IgD-negative memory B cell (primary cell): ENCODE measurements around the gene RAPGEF4. TPM values are rescaled to one million over a fixed set of nuclear protein-coding genes. Genes with fewer than 3 reads are reported as not detected.

Experiments
- H3K27ac Mint-ChIP-seq, 3 donors: one replicate each; pipeline ENCODE4 v1.8.0; 2020 to 2022; ENCODE audit warnings: mild to moderate bottlenecking in 3 of 3, mixed read lengths in 3 of 3, moderate library complexity in 1 of 3
- H3K27me3 Mint-ChIP-seq: one replicate; pipeline ENCODE4 v1.8.0; 2021; ENCODE audit warnings: mixed read lengths
- H3K36me3 Mint-ChIP-seq: one replicate; pipeline ENCODE4 v1.8.0; 2020; ENCODE audit warnings: mild to moderate bottlenecking, mixed read lengths
- H3K4me1 Mint-ChIP-seq, 3 donors: one replicate each; pipeline ENCODE4 v1.8.0; 2020 to 2022; ENCODE audit warnings: mixed read lengths in 3 of 3, mild to moderate bottlenecking in 1 of 3
- H3K4me3 Mint-ChIP-seq, 4 donors: one replicate each; pipeline ENCODE4 v1.8.0; 2020 to 2022; ENCODE audit warnings: mild to moderate bottlenecking in 4 of 4, mixed read lengths in 4 of 4, moderate library complexity in 3 of 4
- H3K9me3 Mint-ChIP-seq, 3 donors: one replicate each; pipeline ENCODE4 v1.8.0; 2020 to 2021; ENCODE audit warnings: mixed read lengths in 3 of 3, mild to moderate bottlenecking in 1 of 3
- polyA plus RNA-seq: library from polyadenylated mRNA; unstranded; fragments of 300-500 nt; fragmentation: Illumina TruSeq; gene quantifications from one replicate; pipeline ENCODE4 v1.2.3, GENCODE V29; 2021

RAPGEF4 gene
- polyA plus RNA-seq, 1 donor from 2014 or later, result not detected

DNA sequence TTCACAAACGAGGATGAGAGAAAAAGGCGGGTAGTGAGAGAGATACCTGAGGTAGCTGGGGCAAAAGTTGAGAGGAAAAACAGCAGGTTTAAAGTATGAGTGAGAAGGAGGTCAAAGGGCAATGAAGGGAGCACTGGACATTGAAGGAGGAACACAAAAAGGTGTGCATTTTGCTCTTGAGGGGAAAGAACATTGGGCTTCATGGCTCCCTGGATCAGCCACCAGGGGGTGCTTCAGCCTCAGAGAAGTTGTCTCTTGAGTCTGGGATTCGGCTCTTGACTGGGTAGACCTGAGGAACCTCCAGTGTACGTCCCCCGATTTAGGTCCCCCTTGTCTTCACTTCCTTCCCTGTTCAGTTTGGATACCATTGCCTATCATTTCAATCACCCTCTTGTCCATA lies 128.5 kb downstream of the RAPGEF4 start:
- Mint-ChIP-seq H3K9me3 (no peaks in the 10 kb centered on the region), H3K27me3 (peaks cover 10% of the 10 kb centered on the region), H3K4me3 (no peak overlapping the region), H3K36me3 (no peaks in the 10 kb centered on the region), H3K4me1 (no peaks in the 10 kb centered on the region), H3K27ac (no peak overlapping the region)

DNA sequence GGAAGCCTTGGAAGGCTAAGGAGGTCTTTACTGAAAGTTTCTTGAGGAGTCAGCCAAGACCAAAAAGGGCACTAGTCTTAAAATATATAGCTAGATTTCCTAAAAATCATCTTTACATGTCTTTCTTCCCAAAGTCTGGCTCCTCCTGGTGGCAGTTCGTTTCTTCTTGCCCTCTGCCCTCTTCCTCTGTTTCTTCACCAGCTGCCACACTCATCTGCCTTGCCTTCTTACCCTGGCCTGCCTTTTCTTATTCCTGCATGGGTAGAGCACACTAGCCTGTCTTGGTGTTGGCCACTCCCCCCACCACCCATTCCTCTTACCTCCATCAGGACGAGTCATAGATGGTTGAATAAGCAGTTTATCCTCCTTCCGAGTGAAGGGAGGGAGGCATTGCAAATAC lies 129.8 kb downstream of the RAPGEF4 start:
- Mint-ChIP-seq H3K4me1 (no peaks in the 10 kb centered on the region), H3K4me3 (no peak overlapping the region), H3K27ac (no peak overlapping the region), H3K36me3 (no peaks in the 10 kb centered on the region), H3K27me3 (peaks cover 10% of the 10 kb centered on the region), H3K9me3 (no peaks in the 10 kb centered on the region)

DNA sequence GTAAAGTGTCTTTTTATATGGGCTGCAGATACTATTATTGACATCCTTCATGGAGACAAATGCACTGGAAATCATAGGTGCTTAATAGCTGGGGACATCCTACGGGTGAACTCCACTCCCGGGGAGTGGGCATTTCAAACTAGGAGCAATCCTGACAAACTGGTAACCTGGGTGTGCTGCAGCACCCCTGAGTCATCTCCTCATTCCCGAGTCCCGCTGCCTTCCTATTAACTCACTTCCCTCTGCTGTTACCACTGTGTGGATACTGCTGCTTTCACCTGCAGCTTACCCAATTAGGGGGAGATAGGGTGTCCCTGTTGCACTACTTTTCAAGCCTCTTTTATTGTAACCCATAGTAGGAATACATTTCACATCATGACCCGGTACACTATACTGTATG lies 134.2 kb downstream of the RAPGEF4 start:
- Mint-ChIP-seq H3K4me1 (no peaks in the 10 kb centered on the region), H3K27ac (no peak overlapping the region), H3K36me3 (no peaks in the 10 kb centered on the region), H3K27me3 (peaks cover 3% of the 10 kb centered on the region), H3K9me3 (no peaks in the 10 kb centered on the region), H3K4me3 (peak overlapping the region in 1 of 4 donors; percentile 29)

DNA sequence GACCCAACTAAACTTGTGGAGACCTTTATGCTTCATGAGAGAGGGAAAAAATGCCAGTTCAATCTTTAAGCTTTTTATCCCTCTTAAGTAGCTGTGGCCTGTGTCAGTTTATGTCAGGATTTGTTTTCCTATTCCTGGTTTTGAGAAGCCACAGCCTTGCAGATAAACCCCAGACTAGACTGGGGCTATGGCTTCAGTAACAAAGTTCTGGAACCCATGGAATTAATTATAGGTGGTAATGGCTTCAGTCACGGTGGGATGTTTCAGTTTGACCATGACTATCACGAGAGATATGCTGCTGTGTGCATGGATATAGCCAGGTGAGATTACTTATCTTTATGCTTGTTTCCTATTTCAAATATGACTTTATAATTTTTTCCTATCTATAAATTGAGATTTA lies 134.8 kb downstream of the RAPGEF4 start:
- H3K27me3 Mint-ChIP-seq, result no peaks in the 10 kb centered on the region
- H3K4me1 Mint-ChIP-seq, result no peaks in the 10 kb centered on the region
- H3K9me3 Mint-ChIP-seq, result peaks cover 0 to under 1% (median 0%) of the 10 kb centered on the region in 3 donors
- no peak overlapping the region for H3K4me3 Mint-ChIP-seq
- H3K27ac Mint-ChIP-seq, result no peak overlapping the region
- no peaks in the 10 kb centered on the region for H3K36me3 Mint-ChIP-seq

DNA sequence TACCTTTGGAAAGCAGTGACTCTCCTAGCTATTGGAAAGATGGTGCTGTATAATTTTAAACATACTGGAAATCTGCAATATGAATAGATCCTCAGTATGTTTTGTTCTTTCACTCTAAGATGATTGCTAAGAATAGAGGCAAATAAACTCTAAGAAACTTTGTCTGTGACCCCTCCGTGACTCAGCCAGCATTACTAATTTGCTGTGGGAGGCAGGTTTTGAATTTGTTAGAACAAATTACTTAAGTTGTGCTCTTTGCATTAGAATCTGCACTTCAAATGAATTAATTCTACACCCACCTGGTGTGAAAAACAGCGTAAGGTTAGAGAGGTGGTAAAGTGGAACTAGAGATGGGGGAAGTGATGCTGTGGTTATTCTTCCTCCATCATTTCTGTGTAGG lies 142.2 kb downstream of the RAPGEF4 start:
- Mint-ChIP-seq H3K27ac (no peak overlapping the region), H3K27me3 (peaks cover 9% of the 10 kb centered on the region), H3K4me1 (no peaks in the 10 kb centered on the region), H3K4me3 (no peak overlapping the region), H3K9me3 (peaks cover 0 to 5% (median 0%) of the 10 kb centered on the region in 3 donors), H3K36me3 (no peaks in the 10 kb centered on the region)

DNA sequence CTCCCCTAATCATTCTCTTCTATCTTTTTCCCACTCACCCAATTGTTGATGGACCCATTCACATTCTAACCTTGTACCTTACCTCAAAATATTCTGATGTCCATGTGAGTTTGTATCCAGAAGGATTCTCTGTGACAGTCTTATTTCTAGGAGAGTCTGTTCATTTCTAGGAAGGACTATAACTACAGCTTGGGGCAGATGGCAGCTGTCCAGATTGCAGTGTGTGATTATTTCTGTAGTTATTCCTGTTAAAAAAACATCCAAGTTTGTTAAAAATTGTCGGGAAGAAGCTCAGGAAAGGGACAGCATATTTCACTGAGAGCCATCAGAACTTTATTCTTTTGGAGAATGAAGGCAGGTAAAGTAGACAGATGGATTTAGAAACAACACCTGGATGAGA lies 142.6 kb downstream of the RAPGEF4 start:
- Mint-ChIP-seq H3K27ac (no peak overlapping the region), H3K4me3 (no peak overlapping the region), H3K9me3 (peaks cover 0 to 5% (median 0%) of the 10 kb centered on the region in 3 donors), H3K4me1 (no peaks in the 10 kb centered on the region), H3K36me3 (no peaks in the 10 kb centered on the region), H3K27me3 (peaks cover 9% of the 10 kb centered on the region)

DNA sequence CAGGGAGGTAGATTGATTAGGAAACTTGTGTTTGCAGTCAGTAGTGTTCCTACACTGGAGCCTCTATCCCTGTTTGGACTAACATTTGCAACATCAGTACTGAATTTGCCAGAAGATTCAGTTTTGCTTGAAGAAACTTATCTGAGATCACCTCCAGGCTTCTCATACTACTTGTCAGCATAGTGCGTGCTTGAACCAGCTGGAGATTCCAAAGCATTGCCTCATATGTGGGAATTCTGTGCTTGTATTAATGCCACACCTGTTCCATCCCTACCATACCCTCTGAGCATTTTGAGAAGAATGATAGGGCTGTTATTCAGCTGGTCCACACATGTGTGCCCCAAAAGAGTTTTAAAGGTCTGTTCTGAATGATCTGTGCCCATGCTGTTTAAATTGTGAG lies 148.7 kb downstream of the RAPGEF4 start:
- H3K27me3 Mint-ChIP-seq, result peaks cover 3% of the 10 kb centered on the region
- no peaks in the 10 kb centered on the region for H3K9me3 Mint-ChIP-seq
- H3K36me3 Mint-ChIP-seq, result no peaks in the 10 kb centered on the region
- no peak overlapping the region for H3K27ac Mint-ChIP-seq
- H3K4me1 Mint-ChIP-seq, result no peaks in the 10 kb centered on the region
- H3K4me3 Mint-ChIP-seq, result no peak overlapping the region

DNA sequence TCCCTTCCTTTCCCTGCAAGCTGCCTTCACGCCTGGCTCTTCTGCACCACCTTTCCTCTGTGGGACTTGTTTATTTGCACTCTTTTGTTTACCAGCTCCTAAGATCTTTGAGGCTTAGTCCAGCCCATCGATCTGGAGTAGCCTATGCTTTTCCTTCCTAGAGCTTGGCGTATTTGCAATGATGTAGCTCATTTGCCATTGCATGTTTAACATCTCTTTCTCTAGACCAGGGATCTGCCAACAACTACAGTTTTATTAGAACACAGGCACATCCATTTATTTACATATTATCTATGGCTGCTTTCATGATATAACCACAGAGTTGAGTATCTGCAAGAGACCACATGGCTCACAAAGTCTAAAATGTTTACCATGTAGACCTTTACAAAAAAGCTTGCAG lies 150.4 kb downstream of the RAPGEF4 start:
- H3K4me3 Mint-ChIP-seq, result no peak overlapping the region
- H3K4me1 Mint-ChIP-seq, result no peaks in the 10 kb centered on the region
- no peaks in the 10 kb centered on the region for H3K36me3 Mint-ChIP-seq
- no peaks in the 10 kb centered on the region for H3K9me3 Mint-ChIP-seq
- H3K27me3 Mint-ChIP-seq, result peaks cover 3% of the 10 kb centered on the region
- no peak overlapping the region for H3K27ac Mint-ChIP-seq

DNA sequence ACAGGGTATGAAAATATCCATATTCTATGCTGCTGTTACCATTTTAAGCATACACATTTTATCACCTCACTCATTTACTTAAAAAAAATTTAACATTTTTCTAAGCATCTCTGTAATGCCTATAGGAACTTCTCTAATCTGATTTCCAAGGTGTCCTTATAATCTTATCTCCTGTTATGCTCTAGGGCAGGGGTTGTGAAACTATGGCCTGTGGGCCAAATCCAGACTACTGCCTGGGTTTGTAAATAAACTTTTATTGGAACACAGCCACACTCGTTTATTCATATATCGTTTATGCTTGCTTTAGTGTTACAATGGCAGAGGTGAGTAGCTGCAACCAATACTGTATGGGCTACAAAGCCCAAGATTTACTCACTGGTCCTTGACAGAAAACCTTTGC lies 151.6 kb downstream of the RAPGEF4 start:
- no peaks in the 10 kb centered on the region for H3K4me1 Mint-ChIP-seq
- H3K27me3 Mint-ChIP-seq, result peaks cover 6% of the 10 kb centered on the region
- H3K4me3 Mint-ChIP-seq, result no peak overlapping the region

DNA sequence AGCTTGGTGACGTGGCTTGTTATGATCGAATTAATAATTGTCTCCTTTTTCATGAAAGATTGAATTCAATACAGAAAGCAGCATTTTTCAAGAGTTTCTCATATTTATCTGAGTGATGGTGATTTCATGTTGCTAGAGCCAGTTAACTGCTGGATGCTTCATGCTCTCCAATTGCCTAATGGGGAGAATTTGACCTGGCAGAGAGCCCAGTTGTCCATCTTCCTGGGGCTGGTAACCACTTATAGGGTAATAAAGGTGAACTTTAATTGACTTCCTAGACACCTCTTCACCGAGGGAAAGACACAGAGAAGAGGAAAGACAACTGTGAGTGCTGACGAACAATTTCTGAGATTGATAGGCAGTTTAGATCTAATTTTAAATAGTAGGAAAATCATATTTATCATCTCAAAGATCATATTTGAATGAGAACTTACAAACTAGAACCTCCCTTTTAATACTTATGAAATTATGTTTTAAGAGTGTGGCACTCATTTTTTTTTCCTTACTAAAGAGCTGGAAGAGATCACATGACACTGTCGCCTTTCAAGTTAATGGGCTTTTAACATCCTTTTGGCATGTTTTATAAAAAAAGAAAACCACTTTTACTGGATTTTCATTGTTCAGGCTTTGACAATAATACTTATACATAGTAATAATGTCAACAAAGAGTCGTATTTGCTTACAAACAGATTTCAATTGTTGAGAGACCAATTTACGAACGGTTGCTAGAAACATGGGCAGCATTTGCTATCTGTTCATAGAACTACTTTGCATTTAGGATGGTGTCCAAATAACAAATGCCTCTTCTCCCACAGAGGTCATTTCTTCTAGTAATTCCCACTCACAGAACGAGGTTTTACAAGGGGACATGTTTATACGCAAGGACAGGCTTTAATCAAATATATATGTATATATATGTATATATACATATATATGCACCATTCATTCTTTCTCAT lies 153.3 kb downstream of the RAPGEF4 start:
- peaks cover 11% of the 10 kb centered on the region for H3K27me3 Mint-ChIP-seq
- no peak overlapping the region for H3K4me3 Mint-ChIP-seq
- H3K36me3 Mint-ChIP-seq, result no peaks in the 10 kb centered on the region
- no peaks in the 10 kb centered on the region for H3K9me3 Mint-ChIP-seq
- no peaks in the 10 kb centered on the region for H3K4me1 Mint-ChIP-seq
- H3K27ac Mint-ChIP-seq, result no peak overlapping the region

More for the DNA sequence above, 151.6 kb downstream of the RAPGEF4 start:
- no peak overlapping the region for H3K27ac Mint-ChIP-seq
- H3K36me3 Mint-ChIP-seq, result no peaks in the 10 kb centered on the region
- no peaks in the 10 kb centered on the region for H3K9me3 Mint-ChIP-seq

DNA sequence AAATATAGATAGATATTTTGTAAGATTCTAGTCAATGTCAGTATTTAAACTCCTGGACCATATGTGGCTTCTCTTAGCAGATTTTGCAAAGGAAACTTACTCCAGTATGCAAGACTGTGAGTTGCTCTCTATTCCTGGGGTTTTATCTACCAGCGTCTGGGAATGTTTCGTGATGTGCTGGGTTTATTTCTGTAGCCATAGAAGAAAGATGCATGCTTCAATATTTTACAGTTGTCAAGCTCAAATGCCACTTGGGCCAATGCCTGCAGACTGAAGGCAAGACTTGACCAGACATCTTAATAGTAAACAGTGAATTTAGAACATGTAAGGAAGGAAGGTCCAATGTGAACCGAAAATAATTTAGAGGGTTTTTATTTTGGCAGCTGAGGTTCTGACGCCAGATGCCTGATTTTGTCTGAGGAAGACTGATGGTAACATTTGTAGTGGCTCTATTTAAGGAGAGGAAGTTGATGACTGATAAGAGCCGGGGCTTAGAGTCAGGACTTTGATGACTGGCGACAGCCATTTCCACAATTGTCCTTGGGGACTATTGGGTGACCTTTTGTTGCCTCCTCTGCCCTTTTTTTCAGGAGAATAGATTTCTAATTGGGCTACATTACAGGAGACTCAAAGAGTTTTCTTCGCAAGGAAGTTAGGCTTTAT lies 154.3 kb downstream of the RAPGEF4 start:
- H3K27me3 Mint-ChIP-seq, result peaks cover 12% of the 10 kb centered on the region
- no peak overlapping the region for H3K4me3 Mint-ChIP-seq
- no peaks in the 10 kb centered on the region for H3K4me1 Mint-ChIP-seq
- H3K36me3 Mint-ChIP-seq, result no peaks in the 10 kb centered on the region
- H3K27ac Mint-ChIP-seq, result no peak overlapping the region
- no peaks in the 10 kb centered on the region for H3K9me3 Mint-ChIP-seq

DNA sequence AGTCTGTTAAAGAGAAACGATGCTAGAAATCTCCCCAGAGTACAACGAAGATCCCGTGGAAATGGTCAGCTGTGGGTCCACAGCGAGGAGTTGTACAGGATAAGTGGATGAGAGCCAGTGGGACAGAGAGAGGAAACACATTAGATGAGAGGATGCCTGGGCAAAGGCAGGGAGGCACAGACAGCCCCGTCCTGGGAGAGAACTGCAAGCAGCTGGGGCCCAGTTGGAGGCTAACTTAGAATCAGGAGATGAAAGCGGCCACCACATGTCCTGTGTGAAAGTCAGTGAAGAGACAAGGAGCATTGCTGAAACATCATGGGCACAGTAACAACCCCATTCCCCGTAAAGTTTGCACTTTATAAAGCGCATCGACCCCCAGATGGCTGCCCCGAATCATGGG lies 157.5 kb downstream of the RAPGEF4 start:
- Mint-ChIP-seq H3K27me3 (peaks cover 20% of the 10 kb centered on the region), H3K36me3 (no peaks in the 10 kb centered on the region), H3K27ac (no peak overlapping the region)

DNA sequence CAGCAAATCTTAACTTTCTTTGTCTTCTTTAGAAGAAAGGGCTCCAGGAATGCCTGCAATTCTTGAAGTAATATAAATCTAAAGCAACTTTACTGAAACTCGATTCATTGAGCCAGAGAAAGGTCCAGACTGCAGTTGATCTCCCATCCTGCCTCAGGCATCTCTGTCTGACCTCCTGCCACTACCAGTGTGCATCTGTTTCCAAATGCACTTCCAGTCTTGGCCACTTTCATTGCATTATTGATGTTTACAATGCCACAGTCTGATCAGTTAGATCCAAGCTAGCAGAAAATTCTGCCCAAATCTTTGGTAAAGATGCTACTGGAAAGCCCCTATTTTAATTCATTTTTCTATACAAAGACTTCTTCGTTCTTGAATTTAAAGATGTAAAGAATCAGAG lies 158.0 kb downstream of the RAPGEF4 start:
- no peaks in the 10 kb centered on the region for H3K36me3 Mint-ChIP-seq
- H3K27ac Mint-ChIP-seq, result no peak overlapping the region
- no peak overlapping the region for H3K4me3 Mint-ChIP-seq
- H3K4me1 Mint-ChIP-seq, result no peaks in the 10 kb centered on the region
- no peaks in the 10 kb centered on the region for H3K9me3 Mint-ChIP-seq
- peaks cover 24% of the 10 kb centered on the region for H3K27me3 Mint-ChIP-seq

More for the DNA sequence above, 157.5 kb downstream of the RAPGEF4 start:
- Mint-ChIP-seq H3K4me3 (no peak overlapping the region), H3K9me3 (no peaks in the 10 kb centered on the region), H3K4me1 (no peaks in the 10 kb centered on the region)

DNA sequence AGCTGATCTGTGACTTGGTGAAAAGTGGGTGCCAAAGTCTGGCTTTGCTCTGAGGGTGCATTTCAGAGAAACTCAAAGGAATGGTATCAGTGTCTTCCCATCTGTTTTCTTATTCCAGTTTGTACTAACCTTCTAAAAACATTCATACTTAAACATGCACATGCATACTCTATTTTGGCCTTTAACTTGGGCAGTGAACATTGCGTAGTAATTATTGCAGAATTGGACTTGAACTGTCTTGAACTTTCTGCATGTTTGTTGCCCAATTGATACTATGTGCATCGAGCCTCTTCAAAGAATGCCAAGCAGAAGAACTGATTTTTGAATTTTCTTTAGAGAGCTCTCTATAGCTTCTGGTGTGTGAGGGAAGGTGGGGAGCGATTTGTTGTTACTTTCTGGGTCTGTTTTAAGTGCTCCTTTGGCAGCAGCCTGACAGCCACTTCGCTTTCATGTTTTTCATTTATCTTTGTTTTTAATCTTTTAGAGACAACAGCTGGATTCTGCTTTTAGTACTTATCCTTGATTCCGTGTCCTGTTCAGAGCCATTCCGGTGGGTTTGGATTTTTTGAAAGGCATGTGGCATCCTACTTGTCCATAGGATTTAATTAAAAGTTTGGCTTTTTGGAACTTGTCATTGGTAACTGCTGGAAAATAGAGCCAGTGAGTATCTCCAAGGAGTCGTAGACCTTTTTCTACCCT lies 159.2 kb downstream of the RAPGEF4 start:
- Mint-ChIP-seq H3K4me1 (no peaks in the 10 kb centered on the region), H3K9me3 (no peaks in the 10 kb centered on the region), H3K36me3 (no peaks in the 10 kb centered on the region), H3K4me3 (no peak overlapping the region), H3K27me3 (peaks cover 26% of the 10 kb centered on the region), H3K27ac (no peak overlapping the region)

DNA sequence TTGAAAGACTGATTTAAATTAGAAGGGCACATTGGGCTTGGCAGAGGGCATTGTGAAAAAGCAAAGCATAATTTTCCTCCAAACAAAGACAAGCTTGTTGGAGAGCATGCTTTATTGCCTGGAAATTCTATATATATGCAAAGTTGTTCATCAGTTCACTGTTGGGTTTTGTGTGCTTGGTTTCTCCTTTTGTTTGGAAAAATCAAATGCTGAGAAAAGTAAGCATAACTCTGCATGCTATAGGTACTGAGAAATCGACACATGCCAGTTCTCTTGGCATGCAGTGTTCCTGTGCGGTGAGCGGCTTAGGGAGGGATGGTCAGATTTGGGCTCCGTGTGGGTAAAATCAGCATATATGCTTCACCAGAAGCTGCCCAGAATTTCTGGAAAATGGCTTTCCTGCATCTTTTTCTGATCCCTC lies 161.0 kb downstream of the RAPGEF4 start:
- Mint-ChIP-seq H3K4me3 (no peak overlapping the region), H3K36me3 (no peaks in the 10 kb centered on the region), H3K4me1 (no peaks in the 10 kb centered on the region), H3K9me3 (no peaks in the 10 kb centered on the region), H3K27ac (no peak overlapping the region), H3K27me3 (peaks cover 19% of the 10 kb centered on the region)
